Gastrocnemius medialis (tissue), 4 donors: ENCODE measurements around the gene DTNBP1. TPM values are rescaled to one million over a fixed set of nuclear protein-coding genes. Genes with fewer than 3 reads are reported as not detected.
A peak's percentile ranks its signal among the peaks of the same experiment; 100 is the strongest.

Experiments
- ATAC-seq, 2 donors: fragments of 150-250 bp; one replicate each; pipeline ENCODE4 v1.9.1; 2016
- DNase-seq, 2 donors: peaks; one replicate each; pipeline ENCODE4 v3.0.0-alpha.2; 2019
- H3K27ac ChIP-seq, 4 donors: fragments of 200-600 bp; sonication (generic); 1 replicate in 1 of 4; 2 replicates in 3 of 4; pipeline ENCODE4 v1.5.1; 2016 to 2018; ENCODE audit warnings: mild to moderate bottlenecking in 2 of 4, moderate library complexity in 1 of 4
- H3K27me3 ChIP-seq, 3 donors: fragments of 200-600 bp; sonication (generic) in 2 of 3; 1 replicate in 1 of 3; 2 replicates in 2 of 3; pipeline versions ENCODE4 v1.5.1 to v1.6.0; 2016 to 2019; ENCODE audit warnings: mild to moderate bottlenecking in 1 of 3, moderate library complexity in 1 of 3
- H3K36me3 ChIP-seq, 2 donors: fragments of 200-600 bp; sonication (generic) in 1 of 2; one replicate each; pipeline ENCODE4 v1.5.1; 2017 to 2018
- H3K4me1 ChIP-seq, 2 donors: fragments of 200-600 bp; sonication (generic) in 1 of 2; one replicate each; pipeline ENCODE4 v1.5.1; 2016 to 2017; ENCODE audit warnings: mild to moderate bottlenecking in 2 of 2
- H3K4me3 ChIP-seq, 4 donors: fragments of 200-600 bp; sonication (generic) in 3 of 4; 1 replicate in 1 of 4; 2 replicates in 3 of 4; pipeline ENCODE4 v1.5.1; 2016 to 2019; ENCODE audit warnings: mild to moderate bottlenecking in 2 of 4
- H3K9me3 ChIP-seq, 3 donors: fragments of 200-600 bp; sonication (generic) in 2 of 3; 1 replicate in 1 of 3; 2 replicates in 2 of 3; pipeline ENCODE4 v1.5.1; 2016 to 2019
- POLR2A ChIP-seq, 2 donors: fragments of 450-650 bp; IDR thresholded peaks; one replicate each; pipeline ENCODE4 v1.6.1; 2017; ENCODE audit warnings: antibody characterized with exemption in 2 of 2, mild to moderate bottlenecking in 2 of 2, moderate library complexity in 2 of 2
- in situ Hi-C, 4 donors: fragments of 200-750 bp; cut with MboI; loops; one replicate each; pipeline versions ENCODE4 v1.15.0 to v1.8.0; 2017; ENCODE audit warnings: low sequenced_read_pairs in 4 of 4
- intact Hi-C: fragments of 100-400 bp; cut with DNase I; formaldehyde crosslinking; loops from one replicate; pipeline ENCODE4 v1.15.1; 2023; ENCODE audit warnings: low total_unique reads
- total RNA-seq, 4 donors: library from RNA; depleted of rRNA; stranded (reverse); fragments of >200 nt; gene quantifications; one replicate each; pipeline versions ENCODE4 v1.1.0 to v1.2.3, GENCODE V29; 2016
- TF ChIP-seq, protein P1 (sequence below), 5 experiments: fragments of 450-650 bp in 3 of 5; fragments of 200-600 bp in 2 of 5; sonication (generic) in 2 of 5; IDR thresholded peaks in 4 of 5; conservative IDR thresholded peaks in 1 of 5; 1 replicate in 4 of 5; 2 replicates in 1 of 5; pipeline ENCODE4 v1.5.1; 2016 to 2019; ENCODE audit warnings: antibody characterized with exemption in 5 of 5, mild to moderate bottlenecking in 3 of 5, moderate library complexity in 3 of 5

Gene DTNBP1
- total RNA-seq, 4 donors from 2014 or later: 5.2 to 33.5 (median 12.5) TPM

DNA sequence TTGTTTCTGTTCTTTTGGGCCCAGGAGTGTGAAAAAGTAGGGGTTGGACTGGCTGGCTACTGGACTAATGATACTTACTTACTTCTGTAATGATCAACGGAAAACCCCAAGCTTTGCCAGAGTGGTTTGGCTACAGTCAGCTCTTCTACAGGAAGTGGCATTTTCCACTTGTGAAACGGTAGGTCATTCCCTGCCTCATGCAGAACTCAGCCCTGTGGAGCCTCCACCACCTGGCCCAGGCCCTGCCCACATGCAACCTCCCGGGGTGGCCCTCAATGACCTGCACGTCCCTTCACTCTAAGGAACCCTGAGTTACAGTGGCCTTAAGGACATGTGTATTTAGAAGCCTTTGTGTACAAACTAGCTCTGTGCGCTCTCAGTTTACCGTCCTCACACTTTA is 140.4 kb downstream of the DTNBP1 start:
- DNase-seq: no peak
- intact Hi-C loops (no loop called here), in situ Hi-C loops (loop anchor here in 1 of 4 donors (25.0 kb wide), 1 partner anchor 90 kb away; no protein-coding TSS in a partner anchor)
- peak overlapping the region; percentile 52 to 81 (median 71) for H3K27ac ChIP-seq
- peaks cover 0 to 14% of the 10 kb centered on the region in 2 donors for H3K36me3 ChIP-seq
- H3K27me3 ChIP-seq: no peaks in the 10 kb centered on the region
- ATAC-seq: peak in 1 of 2 donors; percentile 5
- TF ChIP-seq POLR2A (IDR thresholded peaks at IDR 0.05): no peak
- TF ChIP-seq, protein P1, sequence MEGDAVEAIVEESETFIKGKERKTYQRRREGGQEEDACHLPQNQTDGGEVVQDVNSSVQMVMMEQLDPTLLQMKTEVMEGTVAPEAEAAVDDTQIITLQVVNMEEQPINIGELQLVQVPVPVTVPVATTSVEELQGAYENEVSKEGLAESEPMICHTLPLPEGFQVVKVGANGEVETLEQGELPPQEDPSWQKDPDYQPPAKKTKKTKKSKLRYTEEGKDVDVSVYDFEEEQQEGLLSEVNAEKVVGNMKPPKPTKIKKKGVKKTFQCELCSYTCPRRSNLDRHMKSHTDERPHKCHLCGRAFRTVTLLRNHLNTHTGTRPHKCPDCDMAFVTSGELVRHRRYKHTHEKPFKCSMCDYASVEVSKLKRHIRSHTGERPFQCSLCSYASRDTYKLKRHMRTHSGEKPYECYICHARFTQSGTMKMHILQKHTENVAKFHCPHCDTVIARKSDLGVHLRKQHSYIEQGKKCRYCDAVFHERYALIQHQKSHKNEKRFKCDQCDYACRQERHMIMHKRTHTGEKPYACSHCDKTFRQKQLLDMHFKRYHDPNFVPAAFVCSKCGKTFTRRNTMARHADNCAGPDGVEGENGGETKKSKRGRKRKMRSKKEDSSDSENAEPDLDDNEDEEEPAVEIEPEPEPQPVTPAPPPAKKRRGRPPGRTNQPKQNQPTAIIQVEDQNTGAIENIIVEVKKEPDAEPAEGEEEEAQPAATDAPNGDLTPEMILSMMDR (IDR thresholded peaks at IDR 0.05 in 4 of 5, conservative IDR thresholded peaks at IDR 0.05 in 1 of 5): no peak
- H3K4me1 ChIP-seq: peaks cover 10 to 37% of the 10 kb centered on the region in 2 donors
- no peaks in the 10 kb centered on the region for H3K9me3 ChIP-seq
- no peak overlapping the region for H3K4me3 ChIP-seq

DNA sequence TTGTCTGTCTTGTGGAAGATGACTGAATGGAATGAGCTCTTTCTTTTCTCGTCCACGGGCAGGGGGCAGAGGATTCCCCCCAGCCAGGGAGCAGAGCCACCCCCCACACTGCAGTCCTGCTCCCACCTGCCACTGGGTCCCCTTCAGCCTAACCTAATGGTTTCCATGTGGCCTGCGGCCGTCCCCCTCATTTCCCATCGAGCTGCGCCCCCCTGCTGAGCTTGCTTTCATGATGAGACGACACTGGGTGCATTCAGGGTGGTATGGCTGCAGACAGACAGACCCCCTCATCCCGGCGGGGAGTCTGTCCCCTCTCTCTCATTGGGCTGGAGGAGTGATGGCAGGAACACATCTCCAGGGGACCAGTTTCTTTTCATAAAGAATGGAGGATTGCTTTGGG is 140.8 kb downstream of the DTNBP1 start:
- no peak overlapping the region for H3K4me3 ChIP-seq
- H3K4me1 ChIP-seq: peaks cover 10 to 37% of the 10 kb centered on the region in 2 donors
- intact Hi-C loops (no loop called here), in situ Hi-C loops (loop anchor here in 1 of 4 donors (25.0 kb wide), 1 partner anchor 90 kb away; no protein-coding TSS in a partner anchor)
- DNase-seq (no peak), ATAC-seq (no peak)
- TF ChIP-seq, protein P1 (IDR thresholded peaks at IDR 0.05 in 4 of 5, conservative IDR thresholded peaks at IDR 0.05 in 1 of 5): no peak
- TF ChIP-seq POLR2A (IDR thresholded peaks at IDR 0.05): no peak
- peak overlapping the region; percentile 52 to 81 (median 71) for H3K27ac ChIP-seq
- peaks cover 0 to 18% of the 10 kb centered on the region in 2 donors for H3K36me3 ChIP-seq
- no peaks in the 10 kb centered on the region for H3K9me3 ChIP-seq
- H3K27me3 ChIP-seq: no peaks in the 10 kb centered on the region

DNA sequence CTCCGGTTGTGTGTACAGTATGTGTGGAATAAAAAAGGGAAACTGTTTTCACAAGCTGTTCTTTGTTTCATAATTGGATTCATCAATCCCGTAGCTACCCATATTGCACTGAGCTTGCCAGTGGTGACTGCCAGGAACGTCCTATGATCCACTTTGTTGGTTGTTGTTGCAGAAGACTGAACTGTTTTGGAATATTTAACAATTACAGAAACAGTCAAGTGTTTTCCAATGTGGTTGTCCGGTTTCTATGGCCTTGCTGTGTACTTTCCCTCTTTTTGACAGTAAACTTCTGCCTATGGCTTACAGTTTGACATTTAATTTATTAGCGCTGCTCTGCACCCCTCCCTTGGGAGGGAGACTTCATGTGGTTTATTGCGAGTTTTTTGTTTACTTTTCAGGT is 141.2 kb downstream of the DTNBP1 start:
- H3K4me3 ChIP-seq: no peak overlapping the region
- H3K27me3 ChIP-seq: no peaks in the 10 kb centered on the region
- ATAC-seq (peak in 1 of 2 donors; percentile 10), DNase-seq (no peak)
- peaks cover 0 to 23% of the 10 kb centered on the region in 2 donors for H3K36me3 ChIP-seq
- in situ Hi-C loops: loop anchor here in 1 of 4 donors (25.0 kb wide), 1 partner anchor 91 kb away; no protein-coding TSS in a partner anchor
- intact Hi-C loops: no loop called here
- H3K9me3 ChIP-seq: no peaks in the 10 kb centered on the region
- peaks cover 7 to 35% of the 10 kb centered on the region in 2 donors for H3K4me1 ChIP-seq
- peak overlapping the region; percentile 52 to 81 (median 71) for H3K27ac ChIP-seq
- no peak for TF ChIP-seq POLR2A (IDR thresholded peaks at IDR 0.05)
- TF ChIP-seq, protein P1 (IDR thresholded peaks at IDR 0.05 in 4 of 5, conservative IDR thresholded peaks at IDR 0.05 in 1 of 5): no peak

DNA sequence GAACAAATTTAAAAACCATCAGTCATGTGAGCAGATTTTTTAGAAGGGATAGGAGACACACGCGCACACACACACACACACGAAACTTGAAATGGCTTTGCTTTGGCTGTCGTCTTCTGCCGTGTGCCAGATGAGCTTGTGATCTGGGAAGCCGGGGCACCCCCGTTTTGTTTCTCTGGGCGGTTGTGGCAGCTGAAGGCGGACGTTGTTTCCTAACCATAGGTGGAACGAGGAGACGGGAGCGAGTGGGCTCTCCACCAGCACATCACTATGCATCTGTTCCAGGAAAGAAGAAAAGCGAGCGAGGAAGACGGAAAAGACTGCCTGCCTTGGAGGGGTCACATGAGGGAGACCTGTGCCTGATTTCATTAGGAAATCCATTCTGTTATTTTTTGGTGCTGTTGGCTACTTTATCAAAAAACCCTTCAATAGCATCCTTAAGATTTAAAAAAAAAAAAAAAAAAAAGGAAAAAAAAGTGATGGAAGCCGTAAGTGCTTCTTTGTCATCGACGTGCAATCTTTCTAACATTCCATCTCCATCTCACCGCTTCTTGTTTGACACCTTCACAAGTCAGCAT is 142.1 kb downstream of the DTNBP1 start:
- peak overlapping the region in 2 of 4 donors; percentile 3 to 4 for H3K27ac ChIP-seq
- peaks cover 10 to 34% of the 10 kb centered on the region in 2 donors for H3K4me1 ChIP-seq
- TF ChIP-seq, protein P1 (IDR thresholded peaks at IDR 0.05 in 4 of 5, conservative IDR thresholded peaks at IDR 0.05 in 1 of 5): no peak
- no peak for ATAC-seq
- H3K36me3 ChIP-seq: peaks cover 0 to 27% of the 10 kb centered on the region in 2 donors
- no peaks in the 10 kb centered on the region for H3K9me3 ChIP-seq
- no peak overlapping the region for H3K4me3 ChIP-seq
- intact Hi-C loops (no loop called here), in situ Hi-C loops (loop anchor here in 1 of 4 donors (25.0 kb wide), 1 partner anchor 92 kb away; no protein-coding TSS in a partner anchor)
- H3K27me3 ChIP-seq: no peaks in the 10 kb centered on the region
- no peak for DNase-seq
